Measurements from ENCODE around the gene ZFYVE28.

The ZFYVE28 gene

DNA sequence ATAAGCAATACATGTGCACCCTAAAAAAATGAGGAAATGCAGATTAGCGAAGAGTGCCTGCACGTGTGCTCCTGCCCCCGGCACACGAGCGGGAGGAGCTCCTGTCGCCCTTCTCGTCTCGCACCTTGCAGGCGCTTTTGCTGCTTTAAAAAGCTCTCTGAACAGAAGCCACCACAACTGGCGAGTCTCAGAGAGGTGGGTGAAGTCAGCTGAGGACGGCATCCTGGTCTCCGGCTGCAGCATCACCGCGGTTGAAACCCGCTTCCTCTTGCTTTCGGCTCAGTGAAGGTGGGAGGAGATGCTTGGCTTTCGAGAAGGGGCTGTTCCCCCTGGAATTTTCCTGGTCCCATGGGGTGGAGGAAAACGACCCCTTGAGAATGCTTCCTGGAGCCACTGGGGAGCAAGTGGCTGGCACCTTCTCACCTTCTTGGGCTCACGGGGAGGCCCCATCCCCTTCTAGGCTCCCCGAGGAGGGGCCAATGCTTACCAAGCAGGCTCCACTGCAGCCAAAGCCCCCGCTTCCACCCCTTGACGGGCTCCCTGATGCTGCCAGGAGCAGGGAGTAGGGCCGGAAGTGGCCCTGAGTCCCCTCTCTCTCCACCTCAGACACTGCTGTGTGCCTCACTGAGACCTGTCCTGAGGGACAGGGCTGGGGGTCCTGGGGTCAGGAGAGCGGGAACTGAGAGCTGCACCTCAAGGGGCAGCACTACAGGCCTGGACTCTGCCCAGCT is 127.3 kb downstream of the ZFYVE28 start:
- TF ChIP-seq, protein P1, sequence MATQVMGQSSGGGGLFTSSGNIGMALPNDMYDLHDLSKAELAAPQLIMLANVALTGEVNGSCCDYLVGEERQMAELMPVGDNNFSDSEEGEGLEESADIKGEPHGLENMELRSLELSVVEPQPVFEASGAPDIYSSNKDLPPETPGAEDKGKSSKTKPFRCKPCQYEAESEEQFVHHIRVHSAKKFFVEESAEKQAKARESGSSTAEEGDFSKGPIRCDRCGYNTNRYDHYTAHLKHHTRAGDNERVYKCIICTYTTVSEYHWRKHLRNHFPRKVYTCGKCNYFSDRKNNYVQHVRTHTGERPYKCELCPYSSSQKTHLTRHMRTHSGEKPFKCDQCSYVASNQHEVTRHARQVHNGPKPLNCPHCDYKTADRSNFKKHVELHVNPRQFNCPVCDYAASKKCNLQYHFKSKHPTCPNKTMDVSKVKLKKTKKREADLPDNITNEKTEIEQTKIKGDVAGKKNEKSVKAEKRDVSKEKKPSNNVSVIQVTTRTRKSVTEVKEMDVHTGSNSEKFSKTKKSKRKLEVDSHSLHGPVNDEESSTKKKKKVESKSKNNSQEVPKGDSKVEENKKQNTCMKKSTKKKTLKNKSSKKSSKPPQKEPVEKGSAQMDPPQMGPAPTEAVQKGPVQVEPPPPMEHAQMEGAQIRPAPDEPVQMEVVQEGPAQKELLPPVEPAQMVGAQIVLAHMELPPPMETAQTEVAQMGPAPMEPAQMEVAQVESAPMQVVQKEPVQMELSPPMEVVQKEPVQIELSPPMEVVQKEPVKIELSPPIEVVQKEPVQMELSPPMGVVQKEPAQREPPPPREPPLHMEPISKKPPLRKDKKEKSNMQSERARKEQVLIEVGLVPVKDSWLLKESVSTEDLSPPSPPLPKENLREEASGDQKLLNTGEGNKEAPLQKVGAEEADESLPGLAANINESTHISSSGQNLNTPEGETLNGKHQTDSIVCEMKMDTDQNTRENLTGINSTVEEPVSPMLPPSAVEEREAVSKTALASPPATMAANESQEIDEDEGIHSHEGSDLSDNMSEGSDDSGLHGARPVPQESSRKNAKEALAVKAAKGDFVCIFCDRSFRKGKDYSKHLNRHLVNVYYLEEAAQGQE (IDR thresholded peaks at IDR 0.05; ENCODE audit: insufficient read depth in 1 of 2, low read depth in 2 of 2, low read length in 2 of 2) = no peak
- no peak for TF ChIP-seq POLR2AphosphoS5 (IDR thresholded peaks at IDR 0.05; ENCODE audit: low read depth, low read length)
- no peak for TF ChIP-seq FOXP2 (optimal IDR thresholded peaks at IDR 0.05; ENCODE audit: borderline replicate concordance, extremely low read depth, extremely low read length, insufficient read depth)
- no peak for TF ChIP-seq SIN3A (IDR thresholded peaks at IDR 0.05; ENCODE audit: borderline replicate concordance, insufficient read depth, low read length)
- TF ChIP-seq TAF1 (IDR thresholded peaks at IDR 0.05; ENCODE audit: borderline replicate concordance, insufficient read depth, low read length) = no peak

- TF ChIP-seq POLR2AphosphoS5 (IDR thresholded peaks at IDR 0.05; ENCODE audit: low read depth, low read length) = no peak
- TF ChIP-seq, protein P1 (IDR thresholded peaks at IDR 0.05; ENCODE audit: insufficient read depth in 1 of 2, low read depth in 2 of 2, low read length in 2 of 2) = no peak
- no peak for TF ChIP-seq TAF1 (IDR thresholded peaks at IDR 0.05; ENCODE audit: borderline replicate concordance, insufficient read depth, low read length)
- no peak for TF ChIP-seq SIN3A (IDR thresholded peaks at IDR 0.05; ENCODE audit: borderline replicate concordance, insufficient read depth, low read length)
- no peak for TF ChIP-seq FOXP2 (optimal IDR thresholded peaks at IDR 0.05; ENCODE audit: borderline replicate concordance, extremely low read depth, extremely low read length, insufficient read depth)
These were observed 128.0 kb downstream of the ZFYVE28 start for GRCh38 chr4:2290488-2290887.

GRCh38 chr4:2289955-2290333 is 128.5 kb downstream of the ZFYVE28 start:
- TF ChIP-seq, protein P1 (IDR thresholded peaks at IDR 0.05; ENCODE audit: insufficient read depth in 1 of 2, low read depth in 2 of 2, low read length in 2 of 2) = no peak
- TF ChIP-seq SIN3A (IDR thresholded peaks at IDR 0.05; ENCODE audit: borderline replicate concordance, insufficient read depth, low read length) = no peak
- TF ChIP-seq TAF1 (IDR thresholded peaks at IDR 0.05; ENCODE audit: borderline replicate concordance, insufficient read depth, low read length) = no peak
- TF ChIP-seq POLR2AphosphoS5 (IDR thresholded peaks at IDR 0.05; ENCODE audit: low read depth, low read length) = no peak
- TF ChIP-seq FOXP2 (optimal IDR thresholded peaks at IDR 0.05; ENCODE audit: borderline replicate concordance, extremely low read depth, extremely low read length, insufficient read depth) = no peak

DNA sequence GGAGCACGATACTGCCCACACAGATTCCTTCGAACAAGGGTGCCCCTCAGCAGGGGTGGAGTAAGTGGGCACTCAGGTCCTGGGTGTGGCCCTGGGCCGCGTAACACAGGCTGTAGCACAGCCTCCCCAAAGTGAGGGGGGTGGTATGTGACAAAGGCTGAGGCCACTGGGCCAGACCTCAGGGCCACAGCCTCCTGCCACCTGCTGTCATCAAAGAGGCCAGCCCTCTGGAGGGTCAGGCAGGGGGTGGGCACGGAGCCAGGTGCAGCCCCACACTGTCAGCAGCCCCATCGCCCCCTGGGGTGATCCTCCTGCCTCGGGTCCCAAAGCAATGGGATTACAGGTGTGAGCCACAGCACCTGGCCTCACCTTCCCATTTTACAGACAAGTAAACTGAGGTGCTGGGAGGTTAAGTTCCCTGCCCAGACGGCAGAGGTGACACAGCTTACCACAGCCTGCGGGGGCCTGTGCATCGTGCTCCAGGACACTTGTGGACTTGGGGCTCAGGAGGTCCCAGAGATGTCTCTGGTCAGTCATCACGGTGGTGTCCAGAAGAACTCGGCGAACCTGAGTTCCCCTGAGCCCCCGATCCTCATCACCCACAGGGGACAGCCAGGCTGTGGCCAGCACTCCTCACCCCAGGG is 129.0 kb downstream of the ZFYVE28 start:
- TF ChIP-seq SIN3A (IDR thresholded peaks at IDR 0.05; ENCODE audit: borderline replicate concordance, insufficient read depth, low read length) = no peak
- TF ChIP-seq FOXP2 (optimal IDR thresholded peaks at IDR 0.05; ENCODE audit: borderline replicate concordance, extremely low read depth, extremely low read length, insufficient read depth) = no peak
- TF ChIP-seq POLR2AphosphoS5 (IDR thresholded peaks at IDR 0.05; ENCODE audit: low read depth, low read length) = no peak
- no peak for TF ChIP-seq TAF1 (IDR thresholded peaks at IDR 0.05; ENCODE audit: borderline replicate concordance, insufficient read depth, low read length)
- TF ChIP-seq, protein P1 (IDR thresholded peaks at IDR 0.05; ENCODE audit: insufficient read depth in 1 of 2, low read depth in 2 of 2, low read length in 2 of 2) = no peak
